Activated CD4-positive, alpha-beta T cell treated with anti-CD3 and anti-CD28 coated beads for 36 hours (primary cell): ENCODE results near the gene SURF2. TPM values are rescaled to one million over a fixed set of nuclear protein-coding genes. Genes with fewer than 3 reads are reported as not detected.
"Not testable (repeated sequence)": the region's sequence is repeated elsewhere in the genome, so short reads cannot be mapped to it uniquely, and the experiment has no call there.

Source experiments
- ATAC-seq: fragments of 200-7000 bp; cut with Tn5 transposase; one replicate; pipeline ENCODE4 v1.10.0; 2021; ENCODE audit warnings: mild to moderate bottlenecking, moderate library complexity
- CTCF ChIA-PET: fragments of 350-600 bp; sonication (Branson Sonifier 250); formaldehyde crosslinking; loops from one replicate; lab custom pipeline; 2021; ENCODE audit warnings: antibody characterized with exemption; lab: Charles Lee
- POLR2A ChIA-PET: fragments of 350-600 bp; sonication (Branson Sonifier 250); formaldehyde crosslinking; loops from one replicate; lab custom pipeline; 2021; ENCODE audit warnings: antibody characterized with exemption, inconsistent platforms; lab: Charles Lee
- DNase-seq: peaks from one replicate; pipeline ENCODE4 v3.0.0-alpha.2; 2020
- H3K27ac Mint-ChIP-seq: one replicate; pipeline ENCODE4 v1.8.0; 2021; ENCODE audit warnings: mixed read lengths
- H3K27me3 Mint-ChIP-seq: one replicate; pipeline ENCODE4 v1.8.0; 2021; ENCODE audit warnings: mixed read lengths
- H3K36me3 Mint-ChIP-seq: one replicate; pipeline ENCODE4 v1.8.0; 2021; ENCODE audit warnings: low read depth, mixed read lengths
- H3K4me1 Mint-ChIP-seq: one replicate; pipeline ENCODE4 v1.8.0; 2021; ENCODE audit warnings: mixed read lengths
- H3K4me3 Mint-ChIP-seq: one replicate; pipeline ENCODE4 v1.8.0; 2021; ENCODE audit warnings: mild to moderate bottlenecking, moderate library complexity, mixed read lengths
- H3K9me3 Mint-ChIP-seq: one replicate; pipeline ENCODE4 v1.8.0; 2021; ENCODE audit warnings: low read depth, mixed read lengths
- intact Hi-C, 2 experiments: fragments of 100-400 bp; cut with DNase I in 1 of 2; cut with micrococcal nuclease in 1 of 2; formaldehyde crosslinking; loops; one replicate each; pipeline versions ENCODE4 v1.14.2 to v1.15.1; 2022 to 2024; cut with DNase I, micrococcal nuclease
- total RNA-seq, 2 experiments: library from RNA; stranded (reverse); gene quantifications; one replicate each; pipeline ENCODE4 v1.2.3, GENCODE V29; 2021

SURF2 gene
- total RNA-seq, 2 experiments from 2014 or later = 17.3 to 21.8 TPM

DNA sequence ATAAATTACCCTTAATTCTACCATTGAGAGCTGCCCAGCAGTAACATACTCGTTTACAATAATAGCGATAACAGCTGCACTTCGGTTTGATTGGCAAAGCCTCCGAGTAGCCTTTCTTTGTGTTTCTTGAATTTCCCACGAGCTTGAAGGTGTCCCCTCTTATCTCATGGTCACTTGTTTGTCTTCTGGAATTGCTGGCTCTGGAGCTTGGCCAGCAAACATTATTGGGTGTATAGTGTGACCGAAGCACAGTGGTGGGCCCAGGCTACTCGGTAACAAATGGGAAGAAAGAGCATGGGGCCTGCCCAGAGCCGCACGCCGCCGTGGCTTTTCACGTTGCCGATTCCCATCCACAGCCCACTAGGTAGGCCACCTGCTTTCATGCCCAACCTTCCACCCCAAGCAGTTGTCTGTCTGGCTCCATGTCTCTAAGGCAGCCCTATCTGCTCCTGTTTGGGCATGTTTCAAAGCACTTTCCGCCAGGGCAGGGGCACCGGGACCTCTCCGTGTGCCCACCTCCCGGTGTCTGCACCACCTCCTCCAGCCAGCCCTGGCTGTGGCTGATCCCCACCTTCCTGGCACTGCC, 28.5 kb downstream of the SURF2 start:
- no peak overlapping the region for H3K4me3 Mint-ChIP-seq
- no peaks in the 10 kb centered on the region for H3K36me3 Mint-ChIP-seq
- ATAC-seq (no peak), DNase-seq (no peak)
- H3K27ac Mint-ChIP-seq = no peak overlapping the region
- H3K4me1 Mint-ChIP-seq = no peaks in the 10 kb centered on the region
- no peaks in the 10 kb centered on the region for H3K9me3 Mint-ChIP-seq
- ChIA-PET POLR2A (no interaction called here), CTCF (interaction anchor here (0.6 kb wide), 2 partner anchors 136 to 363 kb away, joined by 3 to 4 read pairs; no protein-coding TSS in a partner anchor)
- intact Hi-C loops = no loop called here
- H3K27me3 Mint-ChIP-seq = peaks cover 2% of the 10 kb centered on the region

DNA sequence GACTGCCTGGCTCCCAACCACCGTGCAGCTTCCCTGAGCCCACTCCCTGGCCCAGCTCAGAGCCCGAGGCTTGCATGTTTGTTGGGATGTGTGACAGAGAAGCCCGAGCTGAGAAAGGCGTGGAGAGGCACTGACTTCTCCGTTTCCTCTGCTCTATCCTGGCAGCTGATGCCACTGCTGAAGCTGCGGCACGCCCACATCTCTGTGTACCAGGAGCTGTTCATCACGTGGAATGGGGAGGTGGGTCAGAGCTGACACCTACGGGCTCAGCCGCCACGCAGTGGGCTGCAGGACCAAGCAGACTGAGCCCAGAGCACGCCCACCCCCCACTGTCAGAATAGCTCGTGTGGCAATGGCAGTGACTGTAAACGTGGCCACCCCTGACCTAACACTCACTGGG, 29.1 kb downstream of the SURF2 start:
- Mint-ChIP-seq H3K36me3 (no peaks in the 10 kb centered on the region), H3K4me1 (no peaks in the 10 kb centered on the region), H3K27ac (no peak overlapping the region), H3K4me3 (no peak overlapping the region), H3K9me3 (no peaks in the 10 kb centered on the region), H3K27me3 (peaks cover 7% of the 10 kb centered on the region)
- intact Hi-C loops = no loop called here
- ATAC-seq (no peak), DNase-seq (no peak)
- CTCF ChIA-PET = interaction anchor here (0.6 kb wide), 1 partner anchor 363 kb away, joined by 3 read pairs; no protein-coding TSS in a partner anchor
- POLR2A ChIA-PET = no interaction called here

DNA sequence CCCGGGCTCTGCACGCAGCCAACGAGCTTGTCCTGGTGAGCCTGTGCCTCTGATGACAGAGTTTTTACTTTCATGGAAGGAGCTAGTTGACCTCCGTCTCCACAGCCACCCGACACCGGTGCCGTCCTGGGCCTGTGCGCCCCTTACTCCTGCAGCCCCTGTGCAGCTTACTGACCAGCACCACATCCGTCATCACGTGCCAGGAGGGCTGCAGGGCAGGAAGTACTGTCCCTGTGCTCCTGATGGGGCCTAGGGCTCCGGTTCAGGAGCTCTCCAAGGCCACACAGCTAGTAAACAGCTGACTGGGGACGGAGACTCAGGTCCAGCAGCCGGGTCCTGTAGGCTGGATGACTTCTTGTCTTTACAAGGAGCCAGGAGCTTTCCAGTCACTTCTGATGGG, 30.0 kb downstream of the SURF2 start:
- Mint-ChIP-seq H3K4me1 (no peaks in the 10 kb centered on the region), H3K36me3 (no peaks in the 10 kb centered on the region), H3K27ac (no peak overlapping the region), H3K9me3 (no peaks in the 10 kb centered on the region), H3K27me3 (peaks cover 9% of the 10 kb centered on the region), H3K4me3 (no peak overlapping the region)
- POLR2A ChIA-PET = no interaction called here
- CTCF ChIA-PET = interaction anchor here (0.6 to 1.2 kb wide), 2 partner anchors 9 to 138 kb away, joined by 3 read pairs; no protein-coding TSS in a partner anchor
- ATAC-seq (no peak), DNase-seq (no peak)
- intact Hi-C loops = no loop called here

DNA sequence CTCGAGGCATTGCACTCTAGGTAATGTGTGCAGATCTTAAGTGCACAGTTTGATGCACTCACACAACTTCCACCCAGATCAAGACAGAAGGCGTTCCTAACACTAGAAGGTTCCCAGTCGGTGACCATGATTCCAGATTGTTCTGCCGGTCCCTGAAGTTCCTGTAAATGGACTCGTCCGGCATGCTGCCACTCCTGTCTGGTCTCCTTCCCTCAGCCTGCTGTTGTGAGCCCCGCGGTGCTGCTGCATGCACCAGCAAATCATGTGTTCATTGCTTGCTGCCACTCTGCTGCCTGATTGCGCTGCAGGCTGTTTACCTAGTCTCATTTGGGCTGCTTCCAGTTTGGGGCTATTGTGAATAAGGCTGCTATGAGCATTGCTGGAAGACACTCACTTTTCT, 31.3 kb downstream of the SURF2 start:
- ATAC-seq (no peak), DNase-seq (no peak)
- H3K4me3 Mint-ChIP-seq = no peak overlapping the region
- CTCF ChIA-PET = no interaction called here
- POLR2A ChIA-PET = no interaction called here
- no peaks in the 10 kb centered on the region for H3K4me1 Mint-ChIP-seq
- H3K27me3 Mint-ChIP-seq = peaks cover 9% of the 10 kb centered on the region
- no peaks in the 10 kb centered on the region for H3K9me3 Mint-ChIP-seq
- H3K36me3 Mint-ChIP-seq = no peaks in the 10 kb centered on the region
- intact Hi-C loops = no loop called here
- no peak overlapping the region for H3K27ac Mint-ChIP-seq

DNA sequence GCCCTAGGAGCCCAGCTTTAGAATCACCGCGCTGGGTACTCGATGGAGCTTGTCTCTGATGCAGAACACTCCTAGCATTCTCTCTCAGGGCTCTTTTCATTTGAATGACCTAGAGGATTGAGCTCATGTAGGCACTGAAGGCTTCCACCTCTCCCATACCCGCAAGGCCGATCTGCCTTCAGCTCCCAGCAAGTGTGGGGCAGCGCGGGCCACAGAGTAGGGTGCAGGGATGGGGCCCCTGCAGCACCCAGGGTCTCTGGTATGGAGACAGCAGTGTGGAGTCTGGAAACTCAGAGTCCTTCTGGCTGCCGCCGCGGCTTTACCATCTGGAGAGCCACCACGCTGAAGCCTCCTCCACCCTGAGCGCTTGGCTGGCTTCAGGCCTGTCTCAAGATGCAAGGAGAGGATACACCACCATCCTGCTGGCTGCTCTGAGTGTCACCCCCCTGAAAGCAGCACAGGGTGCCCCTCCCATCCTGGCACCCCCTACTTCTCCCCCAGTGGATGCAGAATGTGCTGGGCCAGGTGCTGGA, 32.7 kb downstream of the SURF2 start:
- intact Hi-C loops = no loop called here
- POLR2A ChIA-PET = no interaction called here
- Mint-ChIP-seq H3K27me3 (peaks cover 9% of the 10 kb centered on the region), H3K4me3 (no peak overlapping the region), H3K4me1 (no peaks in the 10 kb centered on the region), H3K9me3 (no peaks in the 10 kb centered on the region), H3K27ac (no peak overlapping the region), H3K36me3 (no peaks in the 10 kb centered on the region)
- ATAC-seq (no peak), DNase-seq (no peak)
- CTCF ChIA-PET = no interaction called here

DNA sequence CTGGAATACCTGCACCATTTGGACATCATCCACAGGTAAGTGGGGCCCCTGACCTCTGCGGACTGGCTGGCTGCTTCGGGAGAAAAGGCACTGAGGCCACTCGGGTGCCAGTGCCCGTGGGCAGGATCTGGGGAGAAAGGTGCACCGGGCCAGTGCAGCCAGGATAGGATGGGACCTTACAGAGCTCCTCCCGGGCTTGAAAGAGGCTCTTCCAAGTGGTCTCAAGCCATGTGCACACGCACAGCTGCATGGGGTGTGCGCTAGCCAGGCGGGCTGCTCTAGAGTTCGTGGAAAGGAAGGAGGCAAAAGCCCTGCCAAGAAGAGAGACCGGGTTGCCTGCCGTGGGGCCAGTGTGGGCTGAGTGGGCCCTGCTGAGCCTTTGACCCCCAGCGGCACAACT, 33.2 kb downstream of the SURF2 start:
- no peaks in the 10 kb centered on the region for H3K36me3 Mint-ChIP-seq
- ChIA-PET POLR2A (no interaction called here), CTCF (no interaction called here)
- no peaks in the 10 kb centered on the region for H3K4me1 Mint-ChIP-seq
- no peaks in the 10 kb centered on the region for H3K9me3 Mint-ChIP-seq
- H3K4me3 Mint-ChIP-seq = no peak overlapping the region
- DNase-seq (no peak), ATAC-seq (no peak)
- no peak overlapping the region for H3K27ac Mint-ChIP-seq
- intact Hi-C loops = no loop called here
- H3K27me3 Mint-ChIP-seq = peaks cover 9% of the 10 kb centered on the region

DNA sequence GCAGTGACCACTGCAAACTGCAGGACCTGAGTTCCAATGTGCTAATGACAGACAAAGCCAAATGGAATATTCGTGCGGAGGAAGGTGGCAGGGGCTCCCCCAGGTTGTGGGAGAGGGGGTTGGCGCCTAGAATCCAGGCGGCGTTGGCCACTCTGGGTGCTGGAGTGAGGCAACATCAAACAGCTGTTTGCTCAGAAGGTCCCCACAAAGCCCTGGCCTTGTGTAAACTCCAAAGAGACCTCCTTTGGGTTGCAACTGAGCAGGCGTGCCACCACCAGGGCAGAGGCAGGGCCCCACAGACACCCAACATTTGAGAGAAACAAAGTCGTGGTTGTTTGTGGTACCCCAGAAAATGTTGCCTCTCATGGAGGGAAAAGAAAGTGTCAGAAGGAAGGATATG, 34.4 kb downstream of the SURF2 start:
- POLR2A ChIA-PET = no interaction called here
- intact Hi-C loops = no loop called here
- H3K4me3 Mint-ChIP-seq = no peak overlapping the region
- H3K9me3 Mint-ChIP-seq = no peaks in the 10 kb centered on the region
- H3K36me3 Mint-ChIP-seq = no peaks in the 10 kb centered on the region
- no peaks in the 10 kb centered on the region for H3K4me1 Mint-ChIP-seq
- no peak overlapping the region for H3K27ac Mint-ChIP-seq
- peaks cover 9% of the 10 kb centered on the region for H3K27me3 Mint-ChIP-seq
- ATAC-seq = no peak
- CTCF ChIA-PET = no interaction called here
- DNase-seq = no peak

DNA sequence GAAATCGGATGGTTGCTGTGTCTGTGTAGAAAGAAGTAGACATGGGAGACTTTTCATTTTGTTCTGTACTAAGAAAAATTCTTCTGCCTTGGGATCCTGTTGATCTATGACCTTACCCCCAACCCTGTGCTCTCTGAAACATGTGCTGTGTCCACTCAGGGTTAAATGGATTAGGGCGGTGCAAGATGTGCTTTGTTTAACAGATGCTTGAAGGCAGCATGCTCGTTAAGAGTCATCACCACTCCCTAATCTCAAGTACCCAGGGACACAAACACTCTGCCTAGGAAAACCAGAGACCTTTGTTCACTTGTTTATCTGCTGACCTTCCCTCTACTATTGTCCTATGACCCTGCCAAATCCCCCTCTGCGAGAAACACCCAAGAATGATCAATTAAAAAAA, 35.1 kb downstream of the SURF2 start:
- H3K36me3 Mint-ChIP-seq, H3K4me3 Mint-ChIP-seq, intact Hi-C loops, ATAC-seq, DNase-seq, H3K9me3 Mint-ChIP-seq, CTCF ChIA-PET, H3K4me1 Mint-ChIP-seq, H3K27me3 Mint-ChIP-seq, H3K27ac Mint-ChIP-seq, POLR2A ChIA-PET: not testable (repeated sequence)

DNA sequence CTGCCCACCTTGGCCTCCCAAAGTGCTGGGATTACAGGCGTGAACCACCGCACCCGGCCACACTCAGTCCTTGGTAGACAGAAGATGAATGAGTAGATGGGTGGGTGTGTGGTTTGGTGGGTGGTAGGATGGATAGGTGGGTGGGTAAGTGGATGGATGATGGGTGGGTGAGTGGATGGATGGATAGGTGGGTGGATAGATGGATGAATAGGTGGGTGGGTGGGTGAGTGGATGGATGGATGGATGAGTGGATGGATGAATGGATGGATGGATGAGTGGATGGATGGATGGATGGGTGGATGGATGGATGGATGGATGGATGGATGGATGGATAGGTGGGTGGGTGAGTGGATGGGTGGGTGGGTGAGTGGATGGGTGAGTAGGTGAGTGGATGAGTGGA, 36.0 kb downstream of the SURF2 start:
- H3K9me3 Mint-ChIP-seq, ATAC-seq, DNase-seq, POLR2A ChIA-PET, CTCF ChIA-PET, H3K4me1 Mint-ChIP-seq, H3K4me3 Mint-ChIP-seq, H3K27ac Mint-ChIP-seq, H3K36me3 Mint-ChIP-seq, H3K27me3 Mint-ChIP-seq, intact Hi-C loops: not testable (repeated sequence)

DNA sequence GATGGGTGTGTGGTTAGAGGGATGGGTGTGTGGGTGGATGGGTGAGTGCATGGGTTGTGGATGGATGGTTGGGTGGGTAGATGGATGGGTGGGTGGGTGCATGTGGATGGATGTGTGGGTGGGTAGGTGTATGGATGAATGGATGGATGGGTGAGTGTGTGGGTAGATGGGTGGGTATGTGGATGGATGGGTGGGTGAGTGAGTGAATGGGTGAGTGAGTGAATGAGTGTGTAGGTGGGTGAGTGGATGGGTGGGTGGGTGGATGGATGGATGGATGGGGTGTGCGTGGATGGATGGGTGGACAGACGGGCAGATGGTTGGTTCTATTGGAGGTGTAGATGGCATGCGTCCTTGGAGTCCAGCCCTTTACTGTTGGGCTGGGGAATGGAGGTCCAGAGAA, 37.0 kb downstream of the SURF2 start:
- intact Hi-C loops = no loop called here
- CTCF ChIA-PET = interaction anchor here (0.6 kb wide), 1 partner anchor 531 kb away, joined by 3 read pairs; no protein-coding TSS in a partner anchor

DNA sequence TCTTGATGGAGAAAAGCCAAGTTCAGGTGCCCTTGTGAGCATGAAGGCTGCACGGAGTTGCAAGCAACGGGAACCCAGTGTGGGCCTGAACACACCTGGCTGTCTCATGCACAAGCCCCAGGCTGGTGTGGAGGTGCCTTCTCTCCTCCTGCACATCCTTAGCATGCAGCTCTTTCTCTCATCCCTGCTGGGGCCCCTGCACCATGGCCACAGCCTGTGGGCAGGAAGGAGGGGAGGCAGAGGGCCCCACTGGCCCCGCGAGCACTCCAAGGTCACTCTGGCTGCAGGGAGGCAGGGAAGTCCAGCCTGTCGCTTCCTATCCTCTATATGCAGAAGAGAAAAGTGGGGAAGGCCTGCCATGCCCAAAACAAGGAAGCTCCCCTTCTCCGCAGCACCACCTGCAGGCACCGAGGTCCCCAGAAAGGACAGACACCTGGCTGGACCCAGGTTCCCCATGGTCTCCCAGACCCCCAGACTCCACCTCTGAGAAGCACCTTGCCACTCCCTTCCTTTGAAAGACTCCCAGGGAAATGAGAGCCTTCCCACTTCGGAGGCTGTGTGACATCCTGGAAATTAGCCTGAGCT, 38.4 kb downstream of the SURF2 start:
- intact Hi-C loops = no loop called here
- ATAC-seq (no peak), DNase-seq (no peak)
- Mint-ChIP-seq H3K9me3 (no peaks in the 10 kb centered on the region), H3K4me1 (no peaks in the 10 kb centered on the region), H3K27me3 (peaks cover 7% of the 10 kb centered on the region), H3K36me3 (no peaks in the 10 kb centered on the region), H3K27ac (no peak overlapping the region), H3K4me3 (no peak overlapping the region)
- POLR2A ChIA-PET = no interaction called here
- CTCF ChIA-PET = interaction anchor here (0.5 to 2.2 kb wide), 5 partner anchors 24 to 1003 kb away, joined by 3 to 5 read pairs (median 3); no protein-coding TSS in a partner anchor

More for the DNA sequence above, 37.0 kb downstream of the SURF2 start:
- POLR2A ChIA-PET = interaction anchor here (0.7 kb wide), 1 partner anchor 12 kb away, joined by 4 read pairs; no protein-coding TSS in a partner anchor
- ATAC-seq (no peak), DNase-seq (no peak)
- H3K4me3 Mint-ChIP-seq = no peak overlapping the region
- no peaks in the 10 kb centered on the region for H3K36me3 Mint-ChIP-seq
- no peaks in the 10 kb centered on the region for H3K9me3 Mint-ChIP-seq
- no peaks in the 10 kb centered on the region for H3K4me1 Mint-ChIP-seq
- H3K27ac Mint-ChIP-seq = no peak overlapping the region
- H3K27me3 Mint-ChIP-seq = peaks cover 9% of the 10 kb centered on the region

DNA sequence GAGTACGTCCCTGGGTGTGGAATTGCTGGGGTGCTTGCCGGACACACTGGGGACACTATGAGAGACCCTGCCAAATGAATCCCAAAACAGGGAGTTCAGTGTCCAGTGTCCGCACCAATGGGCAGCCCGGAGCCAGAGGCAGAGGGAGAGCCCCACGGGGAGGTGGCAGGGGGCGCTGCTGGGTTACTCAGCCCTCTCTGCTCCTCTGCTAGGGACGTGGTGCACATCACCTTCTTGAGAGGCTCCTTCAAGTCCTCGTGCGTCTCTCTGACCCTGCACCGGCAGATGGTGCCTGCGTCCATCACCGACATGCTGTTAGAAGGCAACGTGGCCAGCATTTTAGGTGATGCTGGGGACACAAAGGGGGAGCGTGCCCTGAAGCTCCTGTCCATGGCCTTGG, 40.6 kb downstream of the SURF2 start:
- Mint-ChIP-seq H3K4me3 (no peak overlapping the region), H3K4me1 (no peaks in the 10 kb centered on the region), H3K27ac (no peak overlapping the region), H3K9me3 (no peaks in the 10 kb centered on the region), H3K27me3 (no peaks in the 10 kb centered on the region), H3K36me3 (no peaks in the 10 kb centered on the region)
- DNase-seq (peak; percentile 25), ATAC-seq (peak; percentile 43)
- ChIA-PET POLR2A (no interaction called here), CTCF (interaction anchor here (2.2 kb wide), 1 partner anchor 90 kb away, joined by 5 read pairs; no protein-coding TSS in a partner anchor)
- intact Hi-C loops = no loop called here
